GM21381 (cell line): ENCODE results near the gene ZNF652.
"Not testable (repeated sequence)": the region's sequence is repeated elsewhere in the genome, so short reads cannot be mapped to it uniquely, and the experiment has no call there.

Experiments
- ATAC-seq: cut with Tn5 transposase; IDR thresholded peaks from one replicate; pipeline ENCODE4 v1.9.1; 2021; ENCODE audit warnings: mild to moderate bottlenecking, moderate library complexity; ENCODE audit not compliant: unreplicated experiment

ZNF652 gene

GRCh38 chr17:49318435-49318965, 43.5 kb downstream of the ZNF652 start:
- no peak for ATAC-seq

- ATAC-seq: no peak
Measured at GRCh38 chr17:49316889-49317675, 45.0 kb downstream of the ZNF652 start.

- ATAC-seq: no peak
Measured at GRCh38 chr17:49316258-49316570, 45.8 kb downstream of the ZNF652 start.

- ATAC-seq: no peak
Measured at GRCh38 chr17:49315551-49316257, 46.3 kb downstream of the ZNF652 start.

DNA sequence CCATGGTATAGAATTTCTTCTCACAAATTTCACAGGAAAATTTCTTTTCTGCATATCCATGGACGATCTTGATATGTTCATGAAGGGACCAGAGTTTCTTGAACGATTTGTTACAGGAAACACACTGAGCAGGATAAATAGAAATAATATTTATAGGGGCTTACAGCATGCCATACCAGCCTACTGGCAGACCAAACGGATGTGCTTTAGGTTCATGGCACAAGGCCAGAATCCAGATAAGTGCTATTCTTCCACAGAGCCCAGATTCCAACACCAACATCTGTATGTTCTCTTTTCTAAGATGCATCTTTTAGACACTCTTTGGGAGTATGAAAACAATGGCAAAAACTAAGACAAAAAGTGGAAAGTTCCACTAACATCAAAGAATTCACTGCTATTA, 49.3 kb downstream of the ZNF652 start:
- ATAC-seq: no peak

DNA sequence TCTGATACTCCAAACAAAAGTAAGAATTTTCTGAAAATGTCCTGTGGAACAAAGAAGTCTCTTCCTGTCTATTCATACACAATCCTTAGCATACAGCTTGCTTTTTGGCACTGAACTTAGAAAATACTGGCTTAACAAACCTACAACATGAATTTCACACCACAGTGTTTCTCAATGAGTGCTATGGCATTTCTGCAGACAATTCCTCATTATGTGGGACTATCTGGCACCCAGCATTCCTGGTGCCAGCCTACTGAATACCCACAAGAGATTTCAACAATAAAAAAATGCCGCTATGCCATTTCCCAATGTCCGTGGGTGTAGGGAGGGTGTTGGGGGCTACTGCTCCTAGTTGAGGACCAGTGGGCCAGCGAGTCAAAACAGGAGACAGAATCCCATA, 62.1 kb downstream of the ZNF652 start:
- ATAC-seq: no peak

DNA sequence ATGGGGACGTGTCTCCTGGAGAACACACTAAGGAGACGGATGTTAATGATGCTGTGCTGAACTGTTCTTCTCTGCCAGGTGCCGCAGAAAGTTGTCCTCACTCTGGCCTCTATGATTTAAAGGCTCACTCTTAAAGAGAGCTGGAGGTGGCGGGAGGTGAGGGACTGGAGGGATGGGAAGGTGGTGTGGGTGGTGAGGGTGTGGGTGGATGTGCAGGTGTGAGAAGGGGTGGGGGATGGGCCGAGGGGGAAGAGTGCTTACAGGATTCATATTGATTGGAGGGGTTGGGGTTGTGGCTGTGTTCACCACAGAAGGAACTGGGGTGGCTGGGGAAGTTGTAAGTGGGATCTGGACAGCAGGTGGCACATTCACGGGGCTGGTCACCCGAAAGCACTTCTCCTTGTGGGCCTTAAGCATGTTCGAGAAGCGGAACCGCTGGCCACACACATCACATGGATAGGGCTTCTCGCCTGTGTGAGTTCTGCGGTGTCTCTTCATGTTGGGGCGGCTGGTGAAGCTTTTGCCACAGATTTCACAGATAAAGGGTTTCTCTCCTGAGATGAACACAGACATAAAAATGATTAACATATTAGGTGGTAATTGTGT, 63.6 kb downstream of the ZNF652 start:
- no peak for ATAC-seq

DNA sequence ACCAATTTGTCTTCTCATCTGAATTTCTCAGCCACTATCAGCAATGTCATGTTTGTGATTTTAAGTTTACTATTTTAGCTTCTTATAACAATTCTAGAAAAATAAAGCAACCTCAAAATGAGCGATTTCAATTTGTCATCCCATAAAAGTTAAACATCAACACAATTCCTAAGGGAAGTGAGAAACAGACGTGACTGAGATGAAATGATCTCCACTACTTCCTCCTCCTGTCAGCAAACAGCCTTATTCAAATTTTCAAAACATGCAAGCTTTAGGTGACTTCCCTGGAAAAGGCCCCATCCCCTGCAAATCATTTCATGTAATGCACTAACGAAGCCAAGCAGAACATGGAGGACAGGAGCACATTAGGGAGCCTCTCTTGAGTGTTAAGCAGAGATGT, 64.9 kb downstream of the ZNF652 start:
- no peak for ATAC-seq

DNA sequence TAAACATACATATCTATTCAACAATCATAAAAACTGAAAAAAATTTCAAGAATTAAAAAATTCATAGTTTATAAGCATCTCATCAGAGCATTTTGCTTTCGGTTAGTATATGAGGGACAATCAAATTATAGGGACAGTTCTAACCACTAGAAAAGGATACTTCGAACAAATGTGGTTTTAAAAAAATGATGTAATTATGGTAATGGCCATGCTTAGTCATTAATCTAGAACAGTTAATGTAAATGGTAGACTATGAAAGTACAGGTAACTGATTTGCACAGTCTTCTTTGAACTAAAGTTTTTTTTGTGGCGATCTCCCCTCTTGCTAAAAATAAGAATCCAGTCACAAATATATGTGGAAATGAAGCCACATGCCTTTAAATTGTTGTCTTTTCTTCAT, 67.9 kb downstream of the ZNF652 start:
- ATAC-seq: no peak

DNA sequence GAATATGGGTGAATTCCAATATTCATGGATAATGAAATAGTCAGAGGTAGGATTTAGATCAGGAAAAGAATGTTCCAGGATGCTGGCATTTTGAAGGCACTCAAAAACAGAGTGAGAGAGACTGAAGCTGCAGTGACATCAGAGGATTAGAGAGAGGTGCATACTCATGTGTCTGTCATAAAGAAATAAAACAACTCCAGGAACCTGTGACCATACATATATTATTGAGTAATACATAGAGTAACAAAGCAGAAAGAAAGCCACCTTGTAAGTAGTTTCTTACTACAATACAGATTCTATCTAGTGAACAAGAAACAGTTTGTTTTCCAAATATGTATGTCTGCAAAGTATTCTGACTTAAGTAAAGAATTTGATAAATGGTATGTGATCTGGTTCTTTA, 69.1 kb downstream of the ZNF652 start:
- ATAC-seq: no peak

GRCh38 chr17:49291929-49292328, 70.1 kb downstream of the ZNF652 start:
- no peak for ATAC-seq

GRCh38 chr17:49290690-49291359, 71.2 kb downstream of the ZNF652 start:
- ATAC-seq: no peak

DNA sequence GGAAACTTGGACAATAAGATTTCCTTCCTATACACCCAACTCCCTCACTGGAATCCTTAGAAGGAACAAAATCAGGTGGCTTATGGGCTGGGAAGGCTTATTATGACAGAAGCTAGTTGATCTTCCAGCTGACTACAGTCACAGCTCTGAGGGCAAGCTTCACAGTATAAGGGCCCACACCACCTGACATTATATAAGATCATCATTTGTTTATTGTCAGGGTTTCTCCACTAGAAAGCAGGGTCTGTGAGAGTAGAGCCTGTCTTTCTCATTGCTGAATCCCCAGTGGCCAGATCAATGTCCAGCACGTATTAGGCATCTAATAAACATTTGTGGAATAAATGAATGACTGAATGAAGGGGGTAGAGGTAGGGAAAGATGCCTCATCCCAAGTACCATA, 73.7 kb downstream of the ZNF652 start:
- ATAC-seq: no peak

DNA sequence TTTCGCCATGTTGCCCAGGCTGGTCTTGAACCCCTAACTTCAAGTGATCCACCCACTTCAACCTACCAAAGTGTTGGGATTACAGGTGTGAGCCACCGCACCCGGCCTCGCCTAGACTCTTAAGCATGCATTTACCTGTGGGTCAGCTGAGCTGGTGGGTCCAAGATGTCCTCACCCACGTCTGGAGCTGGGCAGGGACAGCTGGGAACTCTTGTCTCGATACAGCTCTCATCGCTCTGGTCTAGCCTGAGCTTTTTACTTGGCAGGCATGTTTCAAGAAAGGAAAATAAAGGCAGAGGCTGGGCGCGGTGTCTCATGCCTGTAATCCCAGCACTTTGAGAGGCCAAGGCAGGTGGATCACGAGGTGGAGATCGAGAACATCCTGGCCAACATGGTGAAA, 74.6 kb downstream of the ZNF652 start:
- no peak for ATAC-seq

- not testable (repeated sequence) for ATAC-seq
Measured at GRCh38 chr17:49286261-49286973, 75.6 kb downstream of the ZNF652 start.

- ATAC-seq: no peak
Measured at GRCh38 chr17:49285716-49286115, 76.3 kb downstream of the ZNF652 start.

GRCh38 chr17:49280918-49281317, 81.1 kb downstream of the ZNF652 start:
- no peak for ATAC-seq

GRCh38 chr17:49280061-49280460, 82.0 kb downstream of the ZNF652 start:
- ATAC-seq: no peak

DNA sequence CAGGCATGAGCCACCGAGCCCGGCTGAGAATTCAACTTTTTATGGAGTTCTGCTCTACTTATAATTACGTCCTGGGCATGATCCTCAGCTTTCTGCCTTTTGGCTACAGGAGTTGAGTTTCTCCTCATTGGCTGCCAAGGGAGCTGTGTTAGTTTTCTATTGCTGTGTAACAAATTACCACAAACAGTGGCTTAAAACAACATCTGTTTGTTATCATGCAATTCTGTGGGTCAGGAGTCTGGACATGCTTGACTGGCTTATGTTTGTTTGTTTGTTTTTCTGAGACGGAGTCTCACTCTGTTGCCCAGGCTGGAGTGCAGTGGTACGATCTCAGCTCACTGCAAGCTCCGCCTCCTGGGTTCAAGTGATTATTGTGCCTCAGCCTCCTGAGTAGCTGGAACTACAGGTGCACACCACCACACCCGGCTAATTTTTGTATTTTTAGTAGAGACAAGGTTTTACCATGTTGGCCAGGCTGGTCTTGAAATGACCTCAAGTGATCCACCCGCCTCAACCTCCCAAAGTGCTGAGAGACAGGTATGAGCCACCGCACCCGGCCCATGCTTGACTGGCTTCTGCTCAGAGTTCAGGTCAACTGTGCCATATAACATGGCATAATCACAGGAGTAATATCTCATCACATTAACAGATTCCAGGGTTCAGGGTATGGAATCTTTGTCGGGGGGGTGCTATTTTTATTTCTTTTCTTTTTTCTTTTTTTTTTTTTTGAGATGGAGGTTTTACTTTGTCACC, 82.6 kb downstream of the ZNF652 start:
- ATAC-seq: not testable (repeated sequence)

- ATAC-seq: no peak
Measured at GRCh38 chr17:49278076-49278475, 84.0 kb downstream of the ZNF652 start.
